ENCODE measurements around the gene TAT. TPM values are rescaled to one million over a fixed set of nuclear protein-coding genes. Genes with fewer than 3 reads are reported as not detected.
"Not testable (repeated sequence)": the region's sequence is repeated elsewhere in the genome, so short reads cannot be mapped to it uniquely, and the experiment has no call there.

Gene TAT
- total RNA-seq = 0.26 TPM

GRCh38 chr16:71576971-71577370, at the start of gene TAT:
Gene TAT, minus strand, starts transcription at chr16:71577092. Its CDS starts 677 bp downstream, at chr16:71576415.
- DNase-seq (ENCODE audit: low spot score) = no peak

DNA sequence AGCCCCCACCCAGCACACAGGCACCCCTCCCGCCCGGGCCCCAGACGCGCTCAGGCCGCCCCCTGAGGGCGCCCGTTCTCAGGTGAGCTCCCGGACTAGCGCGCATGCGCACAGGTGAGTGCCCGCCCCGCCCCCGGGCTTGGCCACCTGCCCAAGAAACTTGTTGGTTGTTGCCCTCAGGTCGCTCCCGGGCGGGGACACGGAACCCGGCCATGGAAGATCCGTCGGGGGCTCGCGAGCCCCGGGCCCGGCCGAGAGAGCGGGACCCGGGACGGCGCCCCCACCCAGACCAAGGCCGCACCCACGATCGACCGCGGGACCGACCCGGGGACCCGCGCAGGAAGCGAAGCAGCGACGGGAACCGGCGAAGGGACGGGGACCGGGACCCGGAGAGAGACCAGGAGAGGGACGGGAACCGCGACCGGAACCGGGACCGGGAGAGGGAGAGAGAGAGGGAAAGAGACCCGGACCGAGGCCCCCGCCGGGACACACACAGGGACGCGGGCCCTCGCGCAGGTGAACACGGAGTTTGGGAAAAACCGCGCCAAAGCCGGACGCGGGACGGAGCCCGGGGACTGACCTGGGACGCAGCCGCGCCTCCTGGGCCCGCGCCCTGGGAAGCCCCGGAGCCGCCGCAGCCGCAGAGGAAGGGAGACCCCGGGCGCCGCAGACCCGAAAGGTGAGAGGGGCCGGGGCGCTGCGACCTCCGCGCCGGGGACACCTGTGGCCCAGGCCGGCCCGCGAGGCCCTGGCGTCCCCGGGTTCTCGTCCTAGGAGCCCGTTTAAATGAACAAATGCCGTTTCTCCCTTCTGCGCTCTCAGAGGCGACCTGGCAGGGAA, 49.3 kb upstream of the TAT start, which contains the start of gene MARVELD3:
Gene MARVELD3 (plus strand): TSS at position 167 of the 840 bp plus-strand sequence. CDS start 46 bp downstream, at position 213.
- DNase-seq (ENCODE audit: low spot score) = peak; percentile 87

GRCh38 chr16:71625113-71625850, 48.4 kb upstream of the TAT start:
- DNase-seq (ENCODE audit: low spot score) = no peak

DNA sequence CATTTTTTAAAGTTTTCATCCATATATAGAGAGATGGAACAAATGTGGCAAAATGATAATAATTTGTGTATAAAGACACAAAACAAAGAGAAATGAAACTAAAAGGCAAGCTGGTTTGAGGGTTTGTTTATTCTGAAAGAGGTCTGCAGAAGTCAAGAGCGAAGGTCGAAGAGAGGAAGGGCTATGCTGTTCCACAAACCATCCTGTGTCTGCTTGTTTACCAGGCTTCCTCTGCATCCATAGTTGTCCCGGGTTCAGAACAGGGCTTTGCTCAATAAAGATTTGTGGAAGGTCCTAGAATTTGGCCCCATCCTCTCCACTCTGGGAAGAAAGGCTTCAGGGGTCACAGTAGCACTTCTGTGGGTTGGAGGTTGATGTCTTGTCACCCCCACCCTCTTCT, 46.7 kb upstream of the TAT start:
- DNase-seq (ENCODE audit: low spot score) = no peak

- no peak for DNase-seq (ENCODE audit: low spot score)
Measured at GRCh38 chr16:71622088-71622487, 45.2 kb upstream of the TAT start.

DNA sequence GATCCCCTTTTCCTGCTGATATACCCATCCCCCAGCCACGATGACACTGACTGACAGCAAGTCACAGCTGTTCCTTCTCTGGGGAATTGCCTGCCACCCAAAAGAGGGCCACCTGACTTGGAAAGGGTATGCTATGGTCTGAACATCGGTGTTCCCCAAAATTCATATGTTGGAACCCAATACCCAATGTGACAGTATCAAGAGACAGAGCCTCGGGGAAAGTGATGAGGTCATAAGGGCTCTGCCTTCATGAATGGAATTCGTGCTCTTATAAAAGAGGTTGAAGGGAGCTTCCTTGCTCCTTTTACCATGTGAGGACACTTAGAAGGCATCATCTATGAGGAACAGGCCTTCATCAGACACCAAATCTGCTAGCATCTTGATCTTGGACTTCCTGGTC, 41.5 kb upstream of the TAT start:
- no peak for DNase-seq (ENCODE audit: low spot score)

DNA sequence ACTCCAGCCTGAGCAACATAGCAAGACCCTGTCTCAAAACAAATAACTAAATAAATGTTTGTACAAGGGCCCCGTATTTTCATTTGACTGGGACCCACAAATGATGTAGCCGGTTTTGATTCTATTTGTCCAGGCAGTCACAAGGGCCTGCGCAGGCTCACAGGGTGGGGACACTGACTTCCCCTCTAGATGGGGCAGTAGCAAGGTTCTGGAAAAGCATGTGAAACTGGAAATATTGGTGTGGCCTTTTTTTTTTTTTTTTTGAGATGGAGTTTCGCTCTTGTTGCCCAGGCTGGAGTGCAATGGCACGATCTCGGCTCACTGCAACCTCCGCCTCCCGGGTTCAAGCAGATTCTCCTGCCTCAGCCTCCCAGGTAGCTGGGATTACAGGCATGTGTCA, 38.1 kb upstream of the TAT start:
- not testable (repeated sequence) for DNase-seq (ENCODE audit: low spot score)

- peak; percentile 75 for DNase-seq (ENCODE audit: low spot score)
Measured at GRCh38 chr16:71610936-71611871, 34.3 kb upstream of the TAT start.

- no peak for DNase-seq (ENCODE audit: low spot score)
Measured at GRCh38 chr16:71610447-71610846, 33.6 kb upstream of the TAT start.

DNA sequence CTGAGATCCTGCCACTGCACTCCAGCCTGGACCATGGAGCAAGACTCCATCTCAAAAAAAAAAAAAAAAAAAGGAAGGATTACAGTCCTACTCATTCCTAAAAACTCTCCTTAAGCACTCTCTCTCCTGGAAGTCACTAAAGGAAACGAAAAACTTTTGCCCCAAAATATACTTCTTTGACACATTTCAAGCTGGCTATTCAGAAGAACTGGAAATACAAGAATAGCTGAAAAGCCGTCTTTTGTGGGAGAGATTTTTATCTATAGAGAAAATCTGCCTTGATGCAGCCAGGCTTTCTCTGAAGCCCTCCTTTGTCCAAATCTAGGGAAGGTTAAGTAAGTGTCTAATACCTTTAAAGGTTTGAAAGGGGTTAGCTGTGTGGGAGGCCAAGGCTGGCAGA, 32.2 kb upstream of the TAT start:
- DNase-seq (ENCODE audit: low spot score) = no peak

DNA sequence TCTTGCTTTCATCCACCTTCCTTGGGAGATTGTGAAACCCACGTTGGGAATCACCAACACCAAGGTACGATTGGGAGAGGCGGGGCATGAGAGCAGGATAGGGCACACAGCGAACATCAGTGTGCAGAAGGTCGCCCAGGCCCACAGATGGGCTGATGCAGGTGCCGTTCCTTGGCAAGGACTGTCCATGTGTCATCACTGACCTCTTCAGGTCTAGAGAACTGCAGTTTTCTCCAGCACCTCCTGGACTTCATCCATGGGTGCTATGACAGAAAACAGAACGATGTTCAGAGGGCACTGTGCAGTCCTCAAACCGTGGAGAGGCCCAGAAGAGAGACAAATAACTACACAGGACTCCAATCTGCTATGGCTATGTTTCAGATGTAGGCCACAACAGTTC, 23.9 kb upstream of the TAT start:
- DNase-seq (ENCODE audit: low spot score) = no peak

GRCh38 chr16:71598426-71598825, 21.5 kb upstream of the TAT start:
- DNase-seq (ENCODE audit: low spot score) = not testable (repeated sequence)

DNA sequence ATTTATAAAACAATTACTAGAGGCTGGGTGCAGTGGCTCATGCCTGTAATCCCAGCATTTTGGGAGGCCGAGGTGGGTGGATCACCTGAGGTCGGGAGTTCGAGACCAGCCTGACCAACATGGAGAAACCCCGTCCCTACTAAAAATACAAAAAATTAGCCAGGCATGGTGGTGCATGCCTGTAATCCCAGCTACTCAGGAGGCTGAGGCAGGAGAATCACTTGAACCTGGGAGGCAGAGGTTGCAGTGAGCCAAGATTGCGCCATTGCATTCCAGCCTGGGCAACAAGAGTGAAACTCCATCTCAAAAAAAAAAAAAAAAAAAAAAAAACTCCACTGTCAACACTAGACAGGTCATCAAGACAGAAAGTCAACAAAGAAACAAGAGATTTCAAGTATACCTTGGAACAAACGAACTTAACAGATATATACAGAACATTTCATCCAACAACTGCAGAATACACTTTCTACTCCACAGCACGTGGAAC, 18.5 kb upstream of the TAT start:
- not testable (repeated sequence) for DNase-seq (ENCODE audit: low spot score)

DNA sequence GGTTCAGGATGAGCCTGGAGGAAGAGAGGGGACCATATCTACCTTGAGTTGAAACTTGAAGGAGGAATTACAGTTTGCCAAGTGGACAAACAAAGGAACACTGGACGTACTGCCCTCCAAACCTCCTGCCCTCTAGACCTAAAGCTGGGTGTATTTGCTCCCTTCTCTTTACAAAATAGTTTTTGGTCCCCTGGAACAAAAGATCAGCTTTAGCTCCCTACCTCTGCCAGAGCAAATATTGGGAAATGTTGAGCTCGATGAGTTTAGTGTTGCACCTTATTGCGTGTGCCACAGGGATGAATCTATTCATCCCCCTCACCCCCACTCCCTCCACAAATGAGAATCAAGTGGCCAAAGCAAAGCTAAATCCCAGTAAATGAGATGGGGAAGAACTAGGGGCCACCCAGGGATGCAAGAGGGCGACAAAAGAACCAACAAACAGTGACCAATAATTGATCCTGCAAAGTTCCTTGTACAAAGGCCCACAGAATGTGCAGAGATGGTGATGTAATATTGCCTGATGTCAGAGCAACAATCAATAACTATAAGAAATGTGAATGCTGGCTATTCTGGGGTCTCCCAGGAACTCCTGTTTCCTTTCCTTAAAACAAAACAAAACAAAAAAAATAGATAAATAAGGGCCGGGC, 17.2 kb upstream of the TAT start:
- DNase-seq (ENCODE audit: low spot score) = no peak

GRCh38 chr16:71593048-71593999, 16.4 kb upstream of the TAT start:
- no peak for DNase-seq (ENCODE audit: low spot score)

- DNase-seq (ENCODE audit: low spot score) = no peak
Measured at GRCh38 chr16:71591917-71592316, 15.0 kb upstream of the TAT start.

GRCh38 chr16:71590584-71590983, 13.7 kb upstream of the TAT start:
- DNase-seq (ENCODE audit: low spot score) = no peak

DNA sequence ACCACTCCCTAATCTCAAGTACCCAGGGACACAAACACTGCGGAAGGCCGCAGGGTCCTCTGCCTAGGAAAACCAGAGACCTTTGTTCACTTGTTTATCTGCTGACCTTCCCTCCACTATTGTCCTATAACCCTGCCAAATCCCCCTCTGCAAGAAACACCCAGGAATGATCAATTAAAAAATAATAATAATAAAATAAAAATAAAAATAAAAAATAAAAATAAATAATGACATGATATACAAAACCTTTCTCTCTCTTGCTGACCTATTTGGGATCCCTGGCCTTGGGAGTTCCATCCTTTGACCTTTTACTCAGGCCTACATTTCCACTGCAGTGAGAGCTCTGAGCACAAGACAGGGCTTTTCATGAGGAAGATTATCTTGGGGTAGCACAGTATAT, 13.2 kb upstream of the TAT start:
- DNase-seq (ENCODE audit: low spot score) = not testable (repeated sequence)

GRCh38 chr16:71589334-71589733, 12.4 kb upstream of the TAT start:
- not testable (repeated sequence) for DNase-seq (ENCODE audit: low spot score)

DNA sequence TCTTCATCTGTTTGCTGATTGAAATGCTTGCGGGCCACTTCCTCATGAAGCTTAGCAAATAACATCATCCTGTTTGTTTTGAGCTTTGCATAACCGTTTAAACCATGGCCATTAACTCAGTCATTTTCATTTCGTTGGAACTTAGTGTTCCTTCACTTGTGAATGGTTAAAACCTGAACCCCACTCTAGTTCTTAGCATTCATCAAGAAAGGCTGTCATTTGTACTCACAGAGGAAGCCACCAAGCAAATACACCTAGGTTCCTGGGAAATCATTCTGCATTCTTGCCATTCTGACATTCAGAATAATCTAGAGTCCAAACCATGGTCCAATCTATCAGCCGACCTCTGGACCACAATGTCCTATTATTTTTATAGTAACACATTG, 8.4 kb upstream of the TAT start:
- DNase-seq (ENCODE audit: low spot score) = no peak
